Ureter (tissue), 1 donor: ENCODE results near the gene SRRM2. TPM values are rescaled to one million over a fixed set of nuclear protein-coding genes. Genes with fewer than 3 reads are reported as not detected.

Experiments
- DNase-seq: peaks from one replicate; pipeline ENCODE4 v3.0.0-alpha.2; 2020; ENCODE audit warnings: low spot score
- total RNA-seq: library from RNA; stranded (reverse); gene quantifications from one replicate; pipeline ENCODE4 v1.2.4, GENCODE V29; 2023
- donor health status: DM: yes; HTN: yes; CAD: no.

SRRM2 gene
- total RNA-seq, 1 donor from 2014 or later, result 669 TPM

DNA sequence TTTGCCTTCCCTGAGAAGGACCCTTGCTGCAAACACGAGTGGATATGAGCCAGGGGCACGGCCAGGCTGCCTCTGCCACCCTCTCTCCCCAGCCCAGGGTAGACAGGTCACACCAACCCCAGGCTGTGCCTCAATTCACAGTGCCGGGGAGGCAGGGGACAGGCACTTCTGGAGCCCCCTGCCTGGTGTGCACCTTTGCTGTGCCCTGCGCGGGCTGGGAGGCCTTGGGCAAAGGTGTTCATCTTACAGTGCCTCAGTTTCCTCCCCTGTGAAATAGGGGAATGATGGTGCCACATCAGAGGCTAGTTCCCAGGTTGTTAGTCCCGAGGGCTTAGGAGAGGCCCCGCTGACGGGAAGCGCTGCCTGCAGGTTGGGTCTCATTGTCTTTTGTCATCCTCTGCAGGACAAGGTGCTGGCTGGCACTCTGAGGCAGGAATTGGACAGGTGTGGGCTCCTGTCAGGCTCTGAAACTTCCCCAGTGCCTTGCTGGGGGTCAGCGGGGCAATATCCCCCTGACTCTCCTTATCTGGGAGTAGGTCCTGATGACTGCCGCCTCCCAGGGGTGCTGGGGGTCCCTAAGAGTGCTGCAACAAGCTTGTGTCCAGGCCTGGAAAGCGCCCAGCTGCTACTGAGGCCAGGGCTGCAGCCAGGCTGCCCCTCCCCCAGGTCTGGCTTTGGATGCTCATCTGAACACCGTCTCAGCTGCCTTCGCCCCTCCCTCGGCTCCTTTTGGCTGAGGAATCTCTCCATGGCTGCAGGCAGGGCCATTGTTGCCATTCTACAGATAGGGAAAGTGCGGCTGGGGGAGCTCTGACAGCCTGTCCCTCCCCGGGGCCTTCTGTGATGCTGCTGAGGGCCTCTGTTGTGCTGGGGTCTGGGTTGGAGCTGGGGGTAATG lies 67.7 kb downstream of the SRRM2 start:
- no peak for DNase-seq

Other genes with a start within 250 kb of the SRRM2 start
- gene ATP6V0C, start 238.7 kb upstream of the SRRM2 start, total RNA-seq, result 170 TPM
- 23.2 TPM for gene AMDHD2, start 232.3 kb upstream of the SRRM2 start, total RNA-seq
- 0.29 TPM for gene CEMP1, start 221.2 kb upstream of the SRRM2 start, total RNA-seq
- gene PDPK1, start 214.6 kb upstream of the SRRM2 start, total RNA-seq, result 65.9 TPM
- gene KCTD5, start 70.1 kb upstream of the SRRM2 start, total RNA-seq, result 17.5 TPM
- 3.1 TPM for gene PRSS27, start 32.4 kb upstream of the SRRM2 start, total RNA-seq
- 274 TPM for gene ELOB, start 24.6 kb downstream of the SRRM2 start, total RNA-seq
- gene PRSS33, start 34.9 kb downstream of the SRRM2 start, total RNA-seq, result not detected
- not detected for gene PRSS41, start 45.8 kb downstream of the SRRM2 start, total RNA-seq
- gene PRSS21, start 64.6 kb downstream of the SRRM2 start, total RNA-seq, result 1.3 TPM
- 31.8 TPM for gene ZG16B, start 77.7 kb downstream of the SRRM2 start, total RNA-seq
- 41.2 TPM for gene PRSS22, start 105.5 kb downstream of the SRRM2 start, total RNA-seq
- 23.5 TPM for gene FLYWCH2, start 130.6 kb downstream of the SRRM2 start, total RNA-seq
- gene FLYWCH1, start 159.3 kb downstream of the SRRM2 start, total RNA-seq, result 39.6 TPM
- gene KREMEN2, start 211.6 kb downstream of the SRRM2 start, total RNA-seq, result not detected
- gene PAQR4, start 216.7 kb downstream of the SRRM2 start, total RNA-seq, result 4.5 TPM
- 2.2 TPM for gene PKMYT1, start 227.8 kb downstream of the SRRM2 start, total RNA-seq